Measurements from ENCODE around the gene SAMD11.
"Not testable (repeated sequence)": the region's sequence is repeated elsewhere in the genome, so short reads cannot be mapped to it uniquely, and the experiment has no call there.

Gene SAMD11

DNA sequence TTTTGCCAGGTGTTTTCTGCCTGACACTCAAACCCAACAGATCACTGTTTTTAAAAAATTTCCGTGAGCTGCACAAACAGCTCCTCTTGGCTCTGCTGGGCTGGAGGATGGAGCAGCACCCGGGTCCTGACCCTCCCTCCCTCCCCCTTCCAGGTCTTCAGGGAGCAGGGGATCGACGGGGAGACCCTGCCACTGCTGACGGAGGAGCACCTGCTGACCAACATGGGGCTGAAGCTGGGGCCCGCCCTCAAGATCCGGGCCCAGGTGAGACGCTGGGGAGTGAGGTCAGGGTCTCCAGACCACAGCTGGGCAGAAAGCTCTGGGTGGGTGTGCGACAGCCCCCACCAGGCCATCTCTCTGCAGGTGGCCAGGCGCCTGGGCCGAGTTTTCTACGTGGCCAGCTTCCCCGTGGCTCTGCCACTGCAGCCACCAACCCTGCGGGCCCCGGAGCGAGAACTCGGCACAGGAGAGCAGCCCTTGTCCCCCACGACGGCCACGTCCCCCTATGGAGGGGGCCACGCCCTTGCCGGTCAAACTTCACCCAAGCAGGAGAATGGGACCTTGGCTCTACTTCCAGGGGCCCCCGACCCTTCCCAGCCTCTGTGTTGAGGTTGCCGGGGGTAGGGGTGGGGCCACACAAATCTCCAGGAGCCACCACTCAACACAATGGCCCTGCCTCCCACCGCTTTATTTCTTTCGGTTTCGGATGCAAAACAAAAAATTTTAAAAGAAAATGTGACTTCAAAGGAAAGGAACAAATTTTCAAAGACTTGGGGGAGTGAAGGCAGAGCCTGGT lies 20.0 kb downstream of the SAMD11 start:
- no peak for DNase-seq

DNA sequence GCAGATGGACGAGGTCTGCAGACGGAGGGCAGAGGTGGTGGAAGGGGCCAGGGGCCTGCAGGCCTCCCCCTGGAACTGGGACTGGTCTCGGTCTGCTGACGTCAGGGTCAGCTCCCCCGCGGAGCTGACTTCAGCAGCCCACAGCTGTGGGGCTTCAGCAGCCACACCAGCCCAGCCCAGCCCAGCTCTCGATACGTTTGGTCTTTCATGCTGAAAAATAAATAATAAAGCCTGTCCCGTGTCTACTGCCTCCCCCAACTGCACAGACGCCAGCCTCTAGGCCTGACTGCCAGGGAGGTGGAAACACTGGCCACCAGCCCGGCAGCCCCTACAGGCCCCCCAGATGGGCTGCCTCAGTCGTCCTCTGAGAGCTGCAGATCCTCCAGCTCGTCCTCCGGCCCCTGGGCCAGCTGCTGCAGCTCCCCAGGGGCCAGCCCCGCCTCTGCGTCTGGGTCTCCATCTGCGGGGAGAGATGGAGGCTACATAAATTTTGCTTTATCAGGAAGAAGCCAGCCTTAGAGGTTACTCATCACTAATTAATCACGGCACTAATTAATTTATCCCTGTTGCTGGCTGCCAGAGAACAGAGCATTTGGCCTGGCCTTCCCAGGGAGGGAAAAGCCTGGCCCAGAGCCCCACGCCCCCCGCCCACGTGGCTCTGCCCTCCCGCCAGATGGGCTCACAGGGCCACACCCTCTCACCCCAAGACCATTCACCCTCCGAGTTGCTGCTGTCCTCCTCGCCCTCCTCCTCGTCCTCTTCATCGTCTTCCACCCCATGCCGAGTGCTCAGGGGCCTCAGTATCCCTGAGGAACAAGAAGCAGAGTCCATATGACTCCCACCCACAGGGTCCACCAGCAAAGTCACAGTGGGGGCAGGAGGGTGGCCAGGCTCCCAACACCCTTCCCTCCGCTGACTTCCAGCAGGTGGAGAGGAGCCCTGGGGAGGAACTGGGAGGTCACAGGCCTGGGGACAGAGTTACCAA lies 20.9 kb downstream of the SAMD11 start:
- no peak for DNase-seq

DNA sequence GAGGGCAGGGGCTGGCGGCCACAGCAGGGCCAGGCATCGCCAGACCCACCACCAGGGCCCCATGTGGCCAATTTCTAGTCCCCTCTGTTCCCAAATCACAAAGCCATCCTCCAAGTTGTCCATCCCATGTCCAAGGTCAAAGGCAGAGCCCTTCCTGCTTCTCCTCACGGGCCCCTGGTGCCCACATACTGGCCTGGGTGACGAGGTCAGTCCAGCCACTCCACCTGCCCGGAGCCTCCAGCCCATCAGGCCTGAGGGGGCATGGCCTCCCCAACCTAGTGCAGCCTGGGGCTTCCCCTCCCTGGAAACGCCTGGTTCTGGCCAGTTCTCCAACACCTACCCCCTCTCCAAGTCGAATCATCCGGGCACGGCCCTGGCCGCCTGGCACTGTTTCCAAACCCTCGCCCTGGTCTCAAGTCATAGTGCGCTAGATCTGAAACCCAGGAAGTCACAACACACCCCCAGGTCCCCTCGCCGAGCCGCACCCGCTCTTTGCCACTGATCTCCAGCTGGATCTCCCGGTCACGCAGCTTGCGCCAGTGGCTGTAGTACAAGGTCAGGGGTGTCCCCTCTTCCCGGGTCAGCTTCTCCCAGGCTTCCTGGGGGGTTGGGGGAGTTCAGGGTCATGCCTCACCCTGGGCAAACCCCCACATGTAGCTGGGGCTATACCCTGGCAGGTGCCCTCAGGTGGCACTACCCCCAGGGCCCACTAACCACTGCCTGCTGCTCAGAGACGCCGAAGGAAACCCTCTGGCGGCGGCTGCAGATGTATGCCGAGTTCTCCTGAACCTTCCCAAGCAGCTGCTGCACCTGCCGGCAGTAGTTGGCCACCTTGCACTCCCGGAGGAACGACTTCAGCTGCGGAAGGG lies 22.2 kb downstream of the SAMD11 start:
- no peak for DNase-seq

DNA sequence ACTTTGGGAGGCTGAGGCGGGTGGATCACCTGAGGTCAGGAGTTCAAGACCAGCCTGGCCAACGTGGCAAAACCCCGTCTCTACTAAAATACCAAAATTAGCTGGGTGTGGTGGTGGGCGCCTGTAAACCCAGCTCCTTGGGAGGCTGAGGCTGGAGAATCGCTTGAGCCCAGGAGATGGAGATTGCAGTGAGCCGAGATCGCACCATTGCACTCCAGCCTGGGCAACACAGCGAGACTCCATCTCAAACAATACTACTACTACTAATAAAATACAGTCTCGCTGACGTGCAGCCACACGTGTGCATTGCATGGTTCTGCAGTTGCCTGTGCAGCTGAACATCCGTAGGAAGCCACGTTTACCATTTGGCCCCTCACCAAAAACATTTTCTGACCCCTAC lies 23.1 kb downstream of the SAMD11 start:
- not testable (repeated sequence) for DNase-seq

DNA sequence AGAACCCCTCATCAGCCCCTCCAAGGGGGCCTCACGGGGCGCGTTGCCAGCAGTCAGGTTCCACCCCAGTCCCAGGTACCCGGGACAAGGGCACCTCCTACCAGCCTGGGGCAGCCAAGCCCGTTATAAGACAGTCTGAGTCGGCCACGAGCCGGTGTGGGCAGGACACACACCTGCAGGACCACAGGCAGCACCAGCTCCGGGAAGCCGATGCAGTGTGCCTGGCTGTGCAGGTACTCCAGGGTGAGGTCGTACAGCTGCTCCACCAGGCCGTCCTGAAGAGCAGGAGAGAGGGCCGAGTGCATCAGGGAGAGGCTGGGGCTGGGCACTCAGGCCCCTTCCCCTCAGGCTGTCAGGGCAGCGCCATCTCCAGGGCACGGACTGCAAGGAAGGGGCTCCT lies 24.2 kb downstream of the SAMD11 start:
- DNase-seq: no peak

DNA sequence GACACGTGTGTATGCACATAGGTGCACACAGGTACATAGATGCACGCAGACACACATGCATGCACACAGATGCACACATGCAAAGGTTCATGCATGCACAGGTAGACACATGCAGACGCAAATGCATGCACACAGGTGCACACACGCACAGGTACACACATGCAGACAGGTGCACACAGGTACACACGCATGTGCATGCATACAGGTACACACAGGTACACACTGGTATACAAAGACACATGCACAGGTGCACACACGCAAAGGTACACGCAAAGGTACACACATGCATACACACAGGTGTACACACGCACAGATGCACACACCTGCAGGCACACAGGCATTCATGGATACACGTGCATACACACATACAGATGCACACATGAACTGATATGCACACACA lies 26.5 kb downstream of the SAMD11 start:
- DNase-seq: no peak

DNA sequence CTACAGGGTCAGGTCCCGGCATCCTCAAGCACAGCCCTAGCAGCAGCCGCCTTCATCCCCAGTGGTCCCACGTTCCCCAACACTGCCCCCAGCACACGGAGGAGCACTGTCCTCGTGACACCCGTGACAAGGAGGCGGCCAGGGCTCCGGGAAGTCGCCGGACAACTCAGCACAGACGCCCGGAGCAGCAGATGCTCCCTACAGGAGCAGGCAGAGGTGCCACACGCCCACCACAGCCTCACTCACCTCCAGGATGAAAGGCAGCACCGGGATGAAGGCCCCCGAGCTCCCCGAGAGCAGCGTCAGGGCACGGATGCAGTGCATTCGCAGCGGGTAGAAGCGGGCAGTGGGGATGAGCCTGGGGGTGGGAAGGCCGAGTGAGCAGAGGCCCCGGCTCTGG lies 27.2 kb downstream of the SAMD11 start:
- DNase-seq: no peak

DNA sequence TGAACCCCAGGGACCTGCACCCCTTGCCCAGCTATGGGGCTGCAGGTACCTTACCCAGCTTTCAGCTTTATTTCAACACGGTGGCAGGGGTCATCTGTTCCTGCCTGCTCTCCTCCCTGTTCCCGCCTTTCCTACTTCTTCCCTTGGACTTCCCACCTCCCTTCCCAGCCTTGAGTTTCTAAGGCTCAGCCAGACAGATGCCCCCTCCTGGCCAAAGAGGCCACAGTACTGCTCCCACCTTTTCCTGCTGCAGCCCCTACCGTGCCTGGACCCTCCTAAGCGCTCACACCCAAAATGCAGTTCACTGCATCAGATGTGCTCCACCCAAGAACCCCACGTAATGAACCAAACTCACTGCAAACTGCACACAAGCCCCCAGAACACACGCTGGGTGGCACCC lies 27.6 kb downstream of the SAMD11 start:
- DNase-seq: no peak

DNA sequence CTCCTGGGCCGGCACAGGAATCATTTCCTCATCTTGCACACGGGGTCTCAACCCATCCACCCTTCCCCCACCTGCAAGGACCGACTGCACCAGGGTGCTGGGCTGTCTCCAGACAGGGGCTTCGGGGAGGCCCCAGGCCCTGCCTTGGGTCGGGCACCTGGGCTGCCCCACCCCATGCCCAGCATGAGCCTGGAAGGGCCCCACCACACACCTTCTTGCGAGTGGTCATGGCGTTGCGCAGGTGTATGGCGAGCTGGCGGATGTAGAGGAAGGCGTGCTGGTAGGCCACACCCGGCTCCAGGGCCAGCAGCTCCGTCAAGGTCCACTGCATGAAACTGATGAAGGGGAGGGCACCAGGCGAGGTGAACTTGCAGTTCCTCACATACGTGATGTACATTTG lies 28.5 kb downstream of the SAMD11 start:
- DNase-seq: no peak

DNA sequence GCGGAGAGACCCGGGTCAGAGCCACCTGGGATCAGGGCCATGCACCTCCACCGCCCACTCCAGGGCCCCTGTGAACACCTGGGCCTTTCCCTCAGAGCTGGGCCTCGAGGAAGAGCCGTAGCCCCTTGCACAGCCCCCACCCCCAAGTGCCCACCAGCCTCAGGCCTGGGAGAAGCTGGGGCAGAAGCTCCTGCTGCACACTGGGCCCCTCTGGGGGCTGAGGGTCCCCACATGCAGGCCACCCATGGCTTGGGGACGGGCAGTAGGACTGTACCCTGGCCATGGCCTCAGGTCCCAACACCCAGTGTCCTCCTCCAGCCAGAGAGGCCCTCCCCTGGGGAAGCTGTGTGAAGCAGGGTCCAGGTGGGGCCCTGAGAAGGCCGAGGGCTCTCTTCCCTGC lies 28.9 kb downstream of the SAMD11 start:
- no peak for DNase-seq

DNA sequence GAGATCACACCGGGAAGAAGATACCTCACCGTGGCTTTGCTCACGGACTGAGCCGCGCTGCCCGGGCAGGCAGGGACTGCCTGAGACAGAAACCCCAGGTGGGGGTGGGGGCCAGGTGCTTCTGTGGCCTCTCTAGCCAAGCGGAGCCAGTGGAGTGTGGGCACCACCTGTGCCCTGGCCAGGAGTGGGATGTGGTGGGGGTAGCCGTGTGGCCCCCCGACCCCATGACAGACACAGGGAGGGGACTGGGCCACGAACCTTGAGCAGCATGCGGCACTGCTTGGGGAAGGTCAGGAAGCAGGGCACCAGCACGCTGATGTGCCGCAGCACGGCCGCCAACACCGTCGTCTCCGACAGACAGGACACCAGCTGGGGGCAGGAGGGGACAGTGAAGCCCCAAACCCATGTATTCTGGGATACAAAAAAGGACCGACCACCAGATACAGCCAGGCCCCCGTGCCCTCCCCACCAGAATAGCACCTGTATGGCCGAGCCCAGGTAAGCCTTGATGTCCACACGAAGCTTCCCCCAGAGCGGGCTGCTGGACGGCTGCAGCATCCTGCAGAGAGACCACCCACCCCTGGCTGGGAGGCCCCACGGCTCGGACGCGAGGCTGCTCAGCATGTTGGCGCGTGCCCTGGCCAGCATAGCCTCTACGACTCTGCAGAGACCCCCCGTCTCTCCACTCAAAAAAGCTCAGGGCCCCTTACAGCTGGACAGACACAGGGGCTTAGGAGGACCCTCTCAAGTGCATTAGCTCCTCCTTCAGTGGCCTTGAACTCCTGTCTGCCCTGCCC lies 30.0 kb downstream of the SAMD11 start:
- DNase-seq: no peak

DNA sequence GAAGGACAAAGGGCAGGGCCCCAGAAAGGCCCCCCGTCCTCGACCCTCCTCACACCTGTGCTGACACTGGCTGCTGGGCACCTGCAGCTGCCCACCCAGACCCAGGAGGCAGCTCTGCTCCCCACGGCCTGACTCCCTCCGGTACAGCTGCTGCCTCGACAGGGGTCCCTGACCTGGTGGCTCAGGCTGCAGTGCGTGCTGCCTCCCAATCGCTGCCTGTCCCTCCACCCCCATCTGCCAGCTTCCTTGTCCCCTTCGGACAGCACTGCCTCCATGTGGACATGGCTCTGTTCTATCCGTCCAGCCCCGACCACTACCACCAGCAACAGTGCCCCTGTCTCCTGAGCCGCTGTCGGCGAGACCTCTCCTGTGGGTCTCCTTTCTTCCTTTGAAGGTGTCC lies 31.2 kb downstream of the SAMD11 start:
- DNase-seq: no peak

DNA sequence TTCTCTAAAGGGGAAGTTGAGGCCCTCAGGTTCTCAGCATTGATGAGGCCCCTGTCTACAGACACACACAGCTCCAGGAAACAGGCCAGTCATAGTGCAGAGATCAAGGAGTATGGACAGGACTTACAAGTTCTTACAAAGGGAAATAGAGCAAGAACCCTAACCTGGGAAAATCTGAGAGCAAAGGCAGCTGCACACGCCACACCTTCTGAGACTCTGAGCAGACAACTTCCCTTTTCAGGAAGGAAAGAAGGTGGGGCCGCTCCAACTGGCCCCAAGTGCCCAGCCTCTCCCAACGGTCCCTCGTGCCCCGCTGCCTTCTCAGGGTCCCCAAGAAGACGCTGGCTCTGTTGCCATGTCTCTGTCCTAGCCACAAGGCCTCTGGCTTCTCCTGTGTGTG lies 31.8 kb downstream of the SAMD11 start:
- DNase-seq: no peak

DNA sequence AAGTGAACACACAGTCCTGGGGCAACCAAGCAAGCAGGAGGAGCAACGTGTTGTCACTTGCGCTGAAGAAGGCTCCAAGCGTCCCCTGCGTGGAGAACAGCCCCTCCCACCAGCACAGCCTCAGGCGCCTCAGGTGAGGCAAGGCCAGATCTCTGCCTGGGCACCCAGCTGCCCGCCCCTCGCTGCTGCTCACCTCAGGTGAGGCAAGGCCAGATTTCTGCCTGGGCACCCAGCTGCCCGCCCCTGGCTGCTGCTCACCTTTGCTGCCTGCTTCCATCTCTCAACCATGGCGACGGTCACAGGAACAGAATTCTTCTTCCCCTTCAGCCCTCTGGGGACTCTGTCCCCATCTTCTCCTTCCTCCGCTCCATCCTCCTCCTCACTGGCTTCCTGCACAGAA lies 32.9 kb downstream of the SAMD11 start:
- no peak for DNase-seq

DNA sequence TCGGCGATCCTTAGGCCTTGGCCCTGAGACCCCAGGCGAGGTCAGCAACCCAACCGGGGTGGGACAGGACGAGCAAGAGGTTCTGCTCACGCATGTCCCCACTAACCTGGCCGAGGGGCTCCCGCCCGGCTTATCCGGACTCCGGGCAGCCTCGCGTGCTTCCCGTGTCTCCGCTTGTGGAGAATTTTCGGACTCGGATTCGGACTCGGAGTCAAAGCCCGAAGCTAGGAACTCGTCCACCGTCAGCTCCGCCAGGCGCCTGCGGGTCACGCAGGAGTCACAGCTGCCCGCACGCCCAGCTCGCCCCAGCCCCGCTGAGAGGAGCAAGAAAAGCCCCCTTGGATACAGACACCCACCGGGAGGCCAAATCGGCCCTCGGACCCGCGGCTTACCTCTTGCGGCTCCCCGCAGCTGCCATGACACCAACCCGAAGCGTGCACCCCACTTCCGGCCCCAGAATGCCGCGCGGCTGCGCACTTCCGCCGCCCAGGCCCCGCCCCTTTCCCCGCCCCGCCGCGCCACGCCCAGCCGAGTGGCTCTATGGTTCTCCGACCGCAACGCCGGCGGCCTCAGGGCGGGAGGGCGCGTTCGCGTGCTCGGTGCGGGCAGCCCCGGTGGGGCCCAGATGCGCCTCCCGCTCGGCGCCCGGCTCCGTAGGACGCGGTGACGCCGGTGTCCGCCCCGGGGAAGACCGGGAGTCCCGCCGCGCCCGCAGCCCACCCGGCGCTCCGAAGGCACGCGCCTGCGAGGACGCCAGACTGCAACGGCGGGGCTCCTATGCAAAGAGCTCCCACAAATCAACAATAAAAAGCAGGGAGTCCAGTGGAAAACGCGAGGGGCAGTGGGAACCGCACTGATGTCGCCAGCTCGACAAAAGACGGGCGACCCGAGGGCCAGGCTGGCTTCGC lies 35.4 kb downstream of the SAMD11 start, which contains the start of gene NOC2L:
Gene NOC2L (minus strand): TSS at position 434 of the 908 bp plus-strand sequence. CDS start 16 bp downstream, at position 418.
- peak; percentile 16 to 94 (median 88) for DNase-seq

DNA sequence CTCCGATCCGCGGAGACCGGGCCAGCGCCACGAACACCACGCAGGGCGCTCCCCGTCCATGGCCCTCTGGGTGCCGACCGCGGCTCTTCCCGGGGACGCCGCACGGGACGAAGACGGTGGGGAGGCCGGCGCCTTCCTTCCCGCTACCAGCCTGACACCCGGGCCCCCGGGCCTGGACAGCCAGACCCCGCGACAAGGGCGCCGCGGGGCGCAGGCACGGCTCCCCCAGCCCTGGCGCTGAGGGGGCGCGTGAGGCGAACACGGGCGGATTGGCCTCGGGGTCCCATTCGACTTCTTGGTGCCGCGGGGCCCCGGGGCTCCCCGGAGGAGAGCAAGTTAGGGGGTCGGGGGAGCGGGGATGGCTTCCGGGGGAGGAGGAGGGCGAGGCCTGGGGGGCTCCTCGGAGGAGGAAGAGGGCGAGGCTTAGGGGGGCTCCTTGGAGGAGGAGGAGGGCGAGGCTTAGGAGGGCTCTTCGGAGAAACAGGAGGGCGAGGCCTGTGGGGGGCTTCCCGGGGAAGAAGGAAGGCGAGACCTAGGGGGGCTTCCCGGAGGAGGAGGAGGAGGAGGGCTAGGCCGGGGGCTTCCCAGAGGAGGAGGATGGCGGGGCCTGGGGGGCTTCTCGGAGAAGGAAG lies 36.1 kb downstream of the SAMD11 start:
- DNase-seq: no peak

DNA sequence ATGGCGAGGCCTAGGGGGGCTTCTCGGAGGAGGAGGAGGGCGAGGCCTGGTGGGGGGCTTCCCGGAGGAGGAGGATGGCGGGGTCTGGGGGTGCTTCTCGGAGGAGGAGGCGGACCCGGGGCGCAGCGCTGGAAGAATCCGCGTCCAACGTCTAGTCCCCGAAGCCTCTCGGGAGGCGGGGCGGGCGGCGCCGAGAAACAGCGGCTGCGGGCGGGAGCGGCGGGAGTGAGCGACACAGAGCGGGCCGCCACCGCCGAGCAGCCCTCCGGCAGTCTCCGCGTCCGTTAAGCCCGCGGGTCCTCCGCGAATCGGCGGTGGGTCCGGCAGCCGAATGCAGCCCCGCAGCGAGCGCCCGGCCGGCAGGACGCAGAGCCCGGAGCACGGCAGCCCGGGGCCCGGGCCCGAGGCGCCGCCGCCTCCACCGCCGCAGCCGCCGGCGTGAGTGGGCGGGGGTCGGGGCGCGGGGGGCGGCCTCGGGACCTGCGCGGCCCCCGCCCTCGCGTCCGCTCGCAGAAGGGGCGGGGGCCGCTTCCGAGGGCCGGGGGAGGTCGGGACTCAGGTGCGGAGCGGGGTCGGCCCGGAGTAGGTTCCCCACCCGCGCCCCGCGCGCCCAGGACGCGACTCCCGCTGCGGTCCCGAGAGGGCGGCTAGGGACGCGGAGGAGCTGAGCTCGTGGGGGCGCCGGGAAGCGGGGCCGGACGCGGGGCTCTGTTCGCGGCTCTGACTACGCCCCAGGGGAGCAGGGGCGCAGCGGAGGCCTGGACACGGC lies 36.8 kb downstream of the SAMD11 start, which contains the start of gene KLHL17:
Gene KLHL17 (plus strand): TSS at position 222 of the 769 bp plus-strand sequence. CDS start 110 bp downstream, at position 332.
- peak in 49 of 58 donors; percentile 9 to 76 (median 41) for DNase-seq

Data from anterior cingulate cortex (tissue), 58 donors.